Heart right ventricle (tissue), 16 donors: ENCODE data around the gene UNCX. TPM values are rescaled to one million over a fixed set of nuclear protein-coding genes. Genes with fewer than 3 reads are reported as not detected.

ENCODE experiments used
- ATAC-seq, 8 donors: fragments of 200-7000 bp; cut with Tn5 transposase; one replicate each; pipeline ENCODE4 v1.9.1; 2020; ENCODE audit warnings: mild to moderate bottlenecking in 8 of 8, moderate library complexity in 8 of 8, moderate number of reproducible peaks in 1 of 8
- DNase-seq, 2 donors: peaks; one replicate each; pipeline ENCODE4 v3.0.0-alpha.2; 2020
- H3K27ac ChIP-seq, 10 donors: fragments of 200-600 bp; sonication (generic) in 2 of 10; one replicate each; pipeline versions ENCODE4 v1.5.0 to v1.8.0; 2020 to 2022; ENCODE audit warnings: mild to moderate bottlenecking in 3 of 10
- H3K27me3 ChIP-seq, 7 donors: fragments of 200-600 bp; one replicate each; pipeline ENCODE4 v1.8.0; 2021 to 2022; ENCODE audit warnings: mild to moderate bottlenecking in 2 of 7
- H3K36me3 ChIP-seq, 9 donors: fragments of 200-600 bp; sonication (generic) in 1 of 9; one replicate each; pipeline versions ENCODE4 v1.5.0 to v1.8.0; 2020 to 2022; ENCODE audit warnings: mild to moderate bottlenecking in 2 of 9
- H3K4me1 ChIP-seq, 9 donors: fragments of 200-600 bp; sonication (generic) in 1 of 9; one replicate each; pipeline versions ENCODE4 v1.5.0 to v1.8.0; 2020 to 2022; ENCODE audit warnings: mild to moderate bottlenecking in 4 of 9
- H3K4me3 ChIP-seq, 10 donors: fragments of 200-600 bp; sonication (generic) in 2 of 10; one replicate each; pipeline versions ENCODE4 v1.5.0 to v1.8.0; 2020 to 2022; ENCODE audit warnings: mild to moderate bottlenecking in 7 of 10, moderate library complexity in 2 of 10
- H3K9me3 ChIP-seq, 11 donors: fragments of 200-600 bp in 10 of 11; sonication (generic) in 2 of 11; one replicate each; pipeline versions ENCODE4 v1.5.0 to v1.8.0; 2013 to 2022; ENCODE audit warnings: mild to moderate bottlenecking in 2 of 11, control low read depth in 1 of 11, moderate library complexity in 1 of 11
- CTCF ChIP-seq, 9 donors: fragments of 200-600 bp; sonication (generic) in 2 of 9; IDR thresholded peaks; one replicate each; pipeline versions ENCODE4 v1.5.0 to v1.8.0; 2021 to 2022; ENCODE audit warnings: antibody characterized with exemption in 9 of 9, mild to moderate bottlenecking in 5 of 9, moderate library complexity in 1 of 9
- WGBS, 2 donors: extraction: QIAGEN DNeasy Blood & Tissue Kit; methylation state at CpG; one replicate each; pipeline ENCODE4 v1.1.7; 2013; ENCODE audit warnings: inconsistent platforms in 1 of 2; 5-methylcytosine and 5-hydroxymethylcytosine counted together
- intact Hi-C, 10 donors: fragments of 100-400 bp; cut with DNase I; formaldehyde crosslinking; loops; one replicate each; pipeline versions ENCODE4 v1.11.1 to v1.14.2; 2022
- polyA plus RNA-seq, 2 donors: library from polyadenylated mRNA; stranded (reverse); fragments of 200-250 nt; gene quantifications; one replicate each; pipeline ENCODE4 v1.2.3, GENCODE V29; 2013
- total RNA-seq, 10 donors: library from RNA; stranded (reverse); fragmentation: NEBNext Ultra II Directional in 3 of 10; extraction: Animal tissue kit (Norgen Biotek cat#: 25700) in 3 of 10; gene quantifications; one replicate each; pipeline versions ENCODE4 v1.2.1 to v1.2.4, GENCODE V29; 2021 to 2023
- donor health status: Arrhythmogenic right ventricular cardiomyopathy.
- donor health status: ischemic (EF 13 %, LVEDD 7.1; RV severe dilation, severe dysfunction).
- donor health status: healthy with polysubstance abuse.
- donor health status: DM: no; HTN: yes; CAD: no.
- donor health status: DM: no; HTN: no; CAD: no.
- donor health status: ischemic (EF 25% LVEDD 6.9; RV normal size, moderate dysfunction).
- donor health status: ischemic (EF 25% LVEDD 5.7; RV mildly dilated, moderate dysfunction).
- donor health status: healthy.
- donor health status: DM: yes; HTN: yes; CAD: no.
- donor health status: Ischemic cardiomyopathy.
- donor health status: ischemic (EF 35%, LVEDD 5.7; RV mildly dilated, moderate dysfunction).
- donor health status: nonischemic (EF 11% LVEDD 7.7; RV severe dilation, severe dysfunction).
- donor health status: DM: yes; HTN: yes; CAD: no.
- donor health status: PGD.
- donor health status: ischemic (EF 29% LVEDD 5.4; RV normal size, mild dysfunction).
- donor health status: nonischemic (EF 23%, LVEDD 6.1; RV moderate dilation, normal function).

Gene UNCX
- total and polyA plus RNA-seq, 12 donors, result not detected

DNA sequence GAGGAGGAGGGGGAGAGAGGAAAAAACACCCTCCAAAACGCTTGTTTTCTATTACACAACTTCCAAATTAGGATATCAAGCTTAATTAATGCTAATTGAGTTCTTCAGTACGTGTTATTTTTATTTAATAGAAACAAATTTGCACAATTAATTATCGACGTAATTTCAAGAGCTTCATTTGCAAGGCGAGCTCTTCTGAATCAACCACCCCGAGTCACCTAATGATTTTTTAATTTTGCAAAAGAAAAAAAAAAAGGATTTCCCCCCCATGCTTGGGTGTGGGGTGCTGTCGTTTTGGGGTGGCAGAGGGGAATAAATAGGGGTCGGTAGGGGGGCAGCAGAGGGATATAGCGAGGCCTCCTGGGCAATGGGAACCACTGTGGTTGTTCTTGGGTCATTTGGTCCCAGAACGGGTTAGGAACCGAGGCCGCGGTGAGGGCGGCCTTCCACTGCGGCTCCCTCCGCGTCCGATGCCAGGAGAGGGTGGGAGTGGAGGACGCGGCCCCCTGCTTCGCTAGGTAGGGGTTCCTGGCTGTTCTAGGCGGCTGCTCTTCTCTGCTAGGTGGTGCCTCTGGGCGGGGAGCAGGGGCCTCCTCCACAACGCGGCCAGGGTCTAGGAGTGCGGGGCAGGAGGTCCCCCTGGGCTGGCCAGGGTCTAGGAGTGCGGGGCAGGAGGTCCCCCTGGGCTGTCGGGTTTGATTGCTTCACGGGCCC lies 7.3 kb downstream of the UNCX start:
- H3K4me1 ChIP-seq, result peaks cover 0 to 28% (median 14%) of the 10 kb centered on the region in 9 donors
- ATAC-seq, result peak in 1 of 8 donors; percentile 54
- intact Hi-C loops, result no loop called here
- 4 to 9% methylated on average over 29 of the region's 29 CpGs for WGBS, 2 donors
- H3K4me3 ChIP-seq, result no peak overlapping the region
- H3K27me3 ChIP-seq, result peaks cover 53 to 97% (median 95%) of the 10 kb centered on the region in 7 donors
- no peak overlapping the region for H3K27ac ChIP-seq
- no peak for DNase-seq
- no peaks in the 10 kb centered on the region for H3K36me3 ChIP-seq
- H3K9me3 ChIP-seq, result no peaks in the 10 kb centered on the region
- TF ChIP-seq CTCF (IDR thresholded peaks at IDR 0.05), result no peak

DNA sequence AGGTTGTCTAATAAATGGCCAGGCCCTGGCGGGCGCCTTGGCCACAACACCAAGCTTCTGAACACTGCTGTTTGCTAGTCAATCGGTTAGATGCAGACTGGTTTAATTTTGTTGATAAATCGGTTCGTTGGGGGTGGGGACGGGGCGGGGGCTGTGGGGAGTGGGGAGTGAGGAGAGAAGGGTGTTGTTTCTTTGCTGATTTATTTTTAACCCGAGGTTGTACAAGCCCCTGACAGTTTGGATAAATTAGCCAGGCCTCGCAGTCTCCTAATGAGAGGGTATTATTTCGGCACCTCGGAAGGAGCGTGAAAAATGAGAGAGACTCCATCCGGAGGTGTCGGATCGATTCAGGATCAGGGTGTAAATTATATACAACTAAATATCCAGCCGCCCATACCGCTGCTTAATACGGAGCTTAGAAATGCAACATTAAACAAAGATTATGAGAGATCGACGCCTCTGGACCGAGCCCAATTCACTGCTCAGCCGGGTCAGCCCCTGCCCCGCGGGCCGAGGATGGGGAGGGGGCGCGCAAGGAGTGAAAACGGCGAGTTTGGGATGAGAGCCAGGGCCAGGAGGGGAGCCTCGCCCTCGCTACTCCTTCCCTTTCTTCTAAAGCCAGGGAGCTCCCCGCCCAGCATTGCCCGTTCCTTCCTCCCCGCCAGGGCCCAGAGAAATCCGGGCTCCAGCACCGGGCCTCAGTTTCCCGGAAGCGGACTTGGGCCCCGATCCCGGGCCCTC lies 8.0 kb downstream of the UNCX start:
- TF ChIP-seq CTCF (IDR thresholded peaks at IDR 0.05), result no peak
- H3K36me3 ChIP-seq, result no peaks in the 10 kb centered on the region
- no peak overlapping the region for H3K4me3 ChIP-seq
- WGBS, 2 donors, result 6% methylated on average over 40 of the region's 40 CpGs
- intact Hi-C loops, result no loop called here
- H3K27me3 ChIP-seq, result peaks cover 53 to 97% (median 95%) of the 10 kb centered on the region in 7 donors
- no peaks in the 10 kb centered on the region for H3K9me3 ChIP-seq
- ATAC-seq (no peak), DNase-seq (no peak)
- peaks cover 0 to 21% (median 7%) of the 10 kb centered on the region in 9 donors for H3K4me1 ChIP-seq
- no peak overlapping the region for H3K27ac ChIP-seq

DNA sequence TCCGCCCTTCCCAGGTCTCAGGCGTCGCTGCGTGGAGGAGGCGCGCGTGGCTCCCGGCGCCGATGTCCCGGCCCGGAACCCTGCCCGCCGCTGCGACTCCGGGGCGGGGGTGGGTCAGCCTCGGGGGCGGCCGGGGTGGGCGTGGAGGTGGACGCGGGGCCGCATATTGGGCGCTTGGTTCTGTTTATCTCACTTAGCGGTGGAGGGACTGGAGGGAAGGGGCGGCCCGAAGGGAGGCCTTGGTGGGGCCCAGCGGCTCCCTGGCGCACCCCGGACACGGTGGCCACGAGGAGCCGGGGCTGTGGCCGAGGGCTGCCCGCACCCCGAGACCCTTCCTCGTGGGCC lies 8.6 kb downstream of the UNCX start:
- Histone ChIP-seq H3K36me3 (no peaks in the 10 kb centered on the region), H3K9me3 (no peaks in the 10 kb centered on the region), H3K4me3 (no peak overlapping the region), H3K4me1 (peaks cover 0 to 20% (median 6%) of the 10 kb centered on the region in 9 donors), H3K27ac (no peak overlapping the region), H3K27me3 (peaks cover 52 to 97% (median 95%) of the 10 kb centered on the region in 7 donors)
- no peak for ATAC-seq
- no peak for DNase-seq
- intact Hi-C loops, result no loop called here
- 3% methylated on average over 36 to 38 of the region's 38 CpGs for WGBS, 2 donors
- no peak for TF ChIP-seq CTCF (IDR thresholded peaks at IDR 0.05)

- ATAC-seq (no peak), DNase-seq (no peak)
- H3K4me3 ChIP-seq, result no peak overlapping the region
- TF ChIP-seq CTCF (IDR thresholded peaks at IDR 0.05), result no peak
- H3K4me1 ChIP-seq, result peaks cover 0 to 24% (median 11%) of the 10 kb centered on the region in 9 donors
- H3K36me3 ChIP-seq, result no peaks in the 10 kb centered on the region
- H3K27me3 ChIP-seq, result peaks cover 56 to 100% (median 100%) of the 10 kb centered on the region in 7 donors
- intact Hi-C loops, result no loop called here
- no peak overlapping the region for H3K27ac ChIP-seq
- H3K9me3 ChIP-seq, result no peaks in the 10 kb centered on the region
- 2 to 5% methylated on average over 49 to 50 of the region's 51 CpGs for WGBS, 2 donors
These were observed 9.1 kb downstream of the UNCX start for GRCh38 chr7:1241603-1242255.
